HEK293 (cell line): Measurements from ENCODE around the gene GPRASP2.

Experiments
- PATZ1 ChIP-seq: fragments of 450-650 bp; formaldehyde crosslinking; IDR thresholded peaks from 2 replicates; pipeline ENCODE4 v1.5.1; 2016; ENCODE audit warnings: missing biosample characterization, missing genetic modification characterization
- ZNF548 ChIP-seq: fragments of 450-650 bp; formaldehyde crosslinking; IDR thresholded peaks from 2 replicates; pipeline ENCODE4 v1.5.1; 2016; ENCODE audit warnings: missing biosample characterization, missing genetic modification characterization
- ZNF747 ChIP-seq: fragments of 450-650 bp; formaldehyde crosslinking; IDR thresholded peaks from 2 replicates; pipeline ENCODE4 v1.5.1; 2016; ENCODE audit warnings: missing biosample characterization, missing genetic modification characterization
- TF ChIP-seq, protein P1 (sequence below): fragments of 450-650 bp; formaldehyde crosslinking; IDR thresholded peaks from 2 replicates; pipeline ENCODE4 v1.5.1; 2016; ENCODE audit warnings: missing biosample characterization, missing genetic modification characterization

DNA sequence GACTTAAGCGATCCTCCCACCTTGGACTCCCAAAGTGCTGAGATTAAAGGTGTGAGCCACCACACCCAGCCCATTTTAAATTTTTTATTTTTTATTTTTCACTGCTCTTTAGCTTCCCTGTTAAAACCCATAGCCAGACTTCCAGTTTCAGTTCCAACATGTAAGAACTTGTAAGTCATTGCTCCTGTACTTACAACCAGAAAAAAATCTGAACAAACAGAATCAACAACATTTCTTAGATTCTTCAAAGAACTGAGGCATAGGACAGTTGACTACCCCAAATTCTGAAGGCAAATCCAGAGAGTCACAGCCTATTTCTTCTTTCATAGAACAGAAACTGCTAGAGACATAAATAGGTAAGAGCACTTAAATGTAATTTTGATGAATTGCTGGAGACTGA, 16.4 kb downstream of the GPRASP2 start:
- TF ChIP-seq PATZ1 (no peak), ZNF548 (tag by site-specific recombination) (no peak), ZNF747 (no peak)
- TF ChIP-seq, protein P1, sequence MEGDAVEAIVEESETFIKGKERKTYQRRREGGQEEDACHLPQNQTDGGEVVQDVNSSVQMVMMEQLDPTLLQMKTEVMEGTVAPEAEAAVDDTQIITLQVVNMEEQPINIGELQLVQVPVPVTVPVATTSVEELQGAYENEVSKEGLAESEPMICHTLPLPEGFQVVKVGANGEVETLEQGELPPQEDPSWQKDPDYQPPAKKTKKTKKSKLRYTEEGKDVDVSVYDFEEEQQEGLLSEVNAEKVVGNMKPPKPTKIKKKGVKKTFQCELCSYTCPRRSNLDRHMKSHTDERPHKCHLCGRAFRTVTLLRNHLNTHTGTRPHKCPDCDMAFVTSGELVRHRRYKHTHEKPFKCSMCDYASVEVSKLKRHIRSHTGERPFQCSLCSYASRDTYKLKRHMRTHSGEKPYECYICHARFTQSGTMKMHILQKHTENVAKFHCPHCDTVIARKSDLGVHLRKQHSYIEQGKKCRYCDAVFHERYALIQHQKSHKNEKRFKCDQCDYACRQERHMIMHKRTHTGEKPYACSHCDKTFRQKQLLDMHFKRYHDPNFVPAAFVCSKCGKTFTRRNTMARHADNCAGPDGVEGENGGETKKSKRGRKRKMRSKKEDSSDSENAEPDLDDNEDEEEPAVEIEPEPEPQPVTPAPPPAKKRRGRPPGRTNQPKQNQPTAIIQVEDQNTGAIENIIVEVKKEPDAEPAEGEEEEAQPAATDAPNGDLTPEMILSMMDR (tag by site-specific recombination), result no peak
